Measurements from ENCODE around the gene SSTR3.
"Not testable (repeated sequence)": the region's sequence is repeated elsewhere in the genome, so short reads cannot be mapped to it uniquely, and the experiment has no call there.

Gene SSTR3

DNA sequence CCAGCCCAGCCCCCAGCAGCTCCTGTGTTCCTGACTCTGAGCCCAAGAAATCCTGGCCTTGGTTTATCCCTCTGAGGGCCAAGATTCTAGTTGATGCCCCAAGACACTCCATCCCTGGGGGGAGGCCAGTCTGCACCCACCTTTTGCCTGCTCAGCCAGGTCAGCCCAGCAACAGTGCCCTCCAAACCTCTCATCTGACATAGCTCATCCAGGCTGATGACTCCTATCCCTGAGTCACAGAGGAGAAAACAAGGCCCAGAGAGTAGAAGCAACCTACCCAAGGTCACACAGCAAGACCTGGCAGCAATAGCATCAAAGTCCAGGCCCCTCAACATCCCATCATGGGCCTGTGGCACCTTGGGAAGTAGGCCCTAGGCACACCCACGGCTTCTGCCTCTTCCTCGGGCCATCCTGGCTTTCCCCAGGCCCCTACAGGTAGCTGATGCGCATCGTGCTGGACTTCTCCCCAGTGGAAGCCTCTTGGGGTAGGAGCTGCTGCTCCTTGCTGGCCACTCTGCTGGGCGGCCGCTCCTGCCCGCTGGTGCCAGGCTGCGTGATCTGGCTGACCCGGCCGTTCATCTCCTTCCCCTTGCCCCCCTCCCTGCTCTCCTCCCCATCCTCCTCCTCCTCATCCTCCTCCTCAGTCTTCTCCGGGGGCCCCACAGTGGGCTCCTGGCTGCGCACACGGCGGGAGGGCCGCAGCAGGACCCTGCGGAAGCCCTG, 6.0 kb downstream of the SSTR3 start:
- TF ChIP-seq, protein P1, sequence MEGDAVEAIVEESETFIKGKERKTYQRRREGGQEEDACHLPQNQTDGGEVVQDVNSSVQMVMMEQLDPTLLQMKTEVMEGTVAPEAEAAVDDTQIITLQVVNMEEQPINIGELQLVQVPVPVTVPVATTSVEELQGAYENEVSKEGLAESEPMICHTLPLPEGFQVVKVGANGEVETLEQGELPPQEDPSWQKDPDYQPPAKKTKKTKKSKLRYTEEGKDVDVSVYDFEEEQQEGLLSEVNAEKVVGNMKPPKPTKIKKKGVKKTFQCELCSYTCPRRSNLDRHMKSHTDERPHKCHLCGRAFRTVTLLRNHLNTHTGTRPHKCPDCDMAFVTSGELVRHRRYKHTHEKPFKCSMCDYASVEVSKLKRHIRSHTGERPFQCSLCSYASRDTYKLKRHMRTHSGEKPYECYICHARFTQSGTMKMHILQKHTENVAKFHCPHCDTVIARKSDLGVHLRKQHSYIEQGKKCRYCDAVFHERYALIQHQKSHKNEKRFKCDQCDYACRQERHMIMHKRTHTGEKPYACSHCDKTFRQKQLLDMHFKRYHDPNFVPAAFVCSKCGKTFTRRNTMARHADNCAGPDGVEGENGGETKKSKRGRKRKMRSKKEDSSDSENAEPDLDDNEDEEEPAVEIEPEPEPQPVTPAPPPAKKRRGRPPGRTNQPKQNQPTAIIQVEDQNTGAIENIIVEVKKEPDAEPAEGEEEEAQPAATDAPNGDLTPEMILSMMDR (IDR thresholded peaks at IDR 0.05; ENCODE audit: borderline replicate concordance, insufficient read depth, low read depth, low read length): no peak

DNA sequence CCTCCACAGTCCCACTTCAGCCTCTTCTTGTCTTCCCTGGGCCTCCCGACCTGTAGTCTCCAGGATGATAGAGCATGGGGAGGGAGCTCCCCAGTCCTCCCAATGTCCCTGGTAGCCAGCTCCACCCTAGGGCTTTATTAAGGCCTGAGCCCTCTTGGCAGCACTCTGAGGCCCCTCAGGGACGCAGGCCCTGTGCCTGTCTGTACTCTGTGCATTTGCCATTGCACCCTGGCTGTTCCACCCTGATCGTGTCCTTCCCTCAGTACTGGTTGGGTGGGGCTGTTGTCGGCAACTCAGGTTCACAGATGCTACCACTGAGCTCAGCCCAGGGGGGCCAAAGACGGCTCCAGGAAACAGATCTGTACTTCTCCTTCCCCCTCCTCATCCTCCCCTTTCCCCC, 7.2 kb downstream of the SSTR3 start:
- TF ChIP-seq, protein P1 (IDR thresholded peaks at IDR 0.05; ENCODE audit: borderline replicate concordance, insufficient read depth, low read depth, low read length): no peak
- no peak overlapping the region for H3K4me3 ChIP-seq (ENCODE audit: low read depth, low read length)

More for the DNA sequence above, 6.0 kb downstream of the SSTR3 start:
- H3K4me3 ChIP-seq (ENCODE audit: low read depth, low read length): no peak overlapping the region

DNA sequence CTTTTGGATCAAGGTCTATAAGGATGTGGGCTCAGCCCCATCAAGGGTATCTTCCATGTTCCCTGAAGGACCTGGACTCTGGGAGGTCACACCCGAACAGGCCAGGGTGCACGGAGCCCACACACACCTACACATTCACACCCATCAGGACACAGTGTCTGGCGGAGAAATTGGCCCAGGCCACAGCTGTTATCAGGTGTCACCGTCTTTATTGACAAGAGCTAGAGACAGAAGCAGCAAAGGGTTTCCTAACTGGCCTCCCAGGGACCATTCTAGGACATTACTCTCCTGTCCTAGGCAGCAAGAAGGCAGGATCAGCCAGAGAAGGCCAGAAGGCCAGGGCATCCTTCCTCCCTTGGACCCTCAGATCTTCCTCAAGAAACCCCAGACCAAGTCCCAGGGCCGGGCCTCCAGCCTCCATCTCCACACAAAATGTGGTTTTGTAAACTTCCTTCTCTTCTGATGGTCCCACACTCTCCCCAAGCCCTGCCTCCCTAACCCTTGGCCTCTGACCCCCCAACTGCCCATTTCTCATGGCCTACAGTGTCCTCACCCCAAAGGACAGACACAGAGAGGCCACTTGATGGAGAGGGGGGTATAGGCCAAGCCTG, 8.1 kb downstream of the SSTR3 start:
- TF ChIP-seq, protein P1 (IDR thresholded peaks at IDR 0.05; ENCODE audit: borderline replicate concordance, insufficient read depth, low read depth, low read length): no peak

DNA sequence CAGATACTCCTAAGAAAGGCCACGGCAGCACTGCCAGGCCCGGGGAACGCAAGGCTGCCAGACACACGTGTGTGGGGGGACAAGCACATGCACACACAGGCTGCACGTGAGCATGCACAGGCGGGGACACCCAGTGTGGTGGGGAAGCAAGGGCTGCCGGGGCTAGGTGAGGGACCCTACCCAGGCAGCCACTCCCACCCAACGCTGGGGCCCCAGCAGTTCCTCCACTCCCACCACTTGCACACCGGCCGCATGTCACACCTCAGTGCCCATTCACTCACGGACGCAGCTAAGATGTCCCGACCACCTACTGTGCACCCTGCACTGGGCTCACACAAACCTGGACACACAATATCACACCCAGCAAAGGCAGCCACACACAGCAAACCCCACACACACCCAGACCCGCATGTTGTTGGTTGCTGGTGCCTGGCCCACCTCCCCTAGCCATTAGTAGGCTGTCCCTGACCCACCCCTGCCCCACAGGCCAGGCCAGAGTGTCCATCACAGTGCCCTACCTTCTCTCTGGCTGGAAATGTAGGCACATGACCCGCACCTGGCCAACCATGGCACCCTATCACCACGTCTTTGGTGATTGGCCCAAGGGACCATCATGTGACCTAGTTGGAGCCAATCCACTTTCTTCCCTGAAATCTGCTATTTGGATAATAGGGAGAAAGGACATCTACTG, 8.8 kb downstream of the SSTR3 start:
- no peak overlapping the region for H3K4me3 ChIP-seq (ENCODE audit: low read depth, low read length)
- TF ChIP-seq, protein P1 (IDR thresholded peaks at IDR 0.05; ENCODE audit: borderline replicate concordance, insufficient read depth, low read depth, low read length): no peak

More for the DNA sequence above, 8.1 kb downstream of the SSTR3 start:
- H3K4me3 ChIP-seq (ENCODE audit: low read depth, low read length): no peak overlapping the region

DNA sequence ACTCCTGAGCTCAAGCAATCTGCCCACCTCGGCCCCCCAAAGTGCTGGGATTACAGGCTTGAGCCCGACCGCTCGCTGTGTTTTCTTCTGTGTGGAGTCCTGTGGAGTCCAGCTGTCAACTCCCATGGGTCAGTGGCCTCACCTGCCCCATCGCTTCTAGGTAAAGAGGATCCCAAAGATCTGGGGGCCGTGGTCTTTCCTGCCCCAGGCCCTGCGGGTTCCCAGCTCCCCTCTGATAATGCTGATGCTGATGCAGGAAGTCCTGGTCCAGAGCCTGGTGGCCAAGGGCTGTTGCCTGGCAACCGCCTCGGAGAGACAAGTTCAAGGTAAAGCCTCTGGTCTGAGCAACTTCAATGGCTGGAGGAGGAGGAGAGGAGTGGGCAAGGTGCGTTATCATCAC, 9.6 kb downstream of the SSTR3 start:
- H3K4me3 ChIP-seq (ENCODE audit: low read depth, low read length): no peak overlapping the region
- TF ChIP-seq, protein P1 (IDR thresholded peaks at IDR 0.05; ENCODE audit: borderline replicate concordance, insufficient read depth, low read depth, low read length): no peak

DNA sequence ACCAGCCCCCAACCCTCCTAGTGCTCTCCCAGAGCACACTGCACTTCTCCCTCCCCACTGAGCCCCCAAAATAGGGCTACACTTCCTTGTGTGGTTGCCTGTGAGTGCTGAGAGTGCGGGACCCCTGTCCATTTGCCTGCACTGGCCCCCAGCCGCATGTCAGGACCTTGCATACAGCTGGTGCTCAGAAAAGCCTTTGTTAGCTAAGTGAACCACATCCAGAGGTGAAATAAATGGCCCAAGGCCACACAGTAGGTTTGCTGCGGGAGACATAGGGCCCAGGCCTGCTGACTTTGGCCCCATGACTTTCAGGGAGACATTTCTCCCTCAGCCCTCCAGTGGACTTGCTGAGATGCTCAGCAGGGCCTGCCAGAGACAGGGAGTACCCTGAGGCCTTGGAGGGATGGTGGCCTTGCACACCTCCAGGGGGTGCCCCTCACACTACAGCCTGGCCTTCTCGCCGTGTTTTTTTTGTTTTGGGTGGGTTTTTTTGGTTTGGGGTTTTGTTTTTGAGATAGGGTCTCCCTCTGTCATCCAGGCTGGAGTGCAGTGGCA, 10.2 kb downstream of the SSTR3 start:
- H3K4me3 ChIP-seq (ENCODE audit: low read depth, low read length): no peak overlapping the region
- TF ChIP-seq, protein P1 (IDR thresholded peaks at IDR 0.05; ENCODE audit: borderline replicate concordance, insufficient read depth, low read depth, low read length): no peak

DNA sequence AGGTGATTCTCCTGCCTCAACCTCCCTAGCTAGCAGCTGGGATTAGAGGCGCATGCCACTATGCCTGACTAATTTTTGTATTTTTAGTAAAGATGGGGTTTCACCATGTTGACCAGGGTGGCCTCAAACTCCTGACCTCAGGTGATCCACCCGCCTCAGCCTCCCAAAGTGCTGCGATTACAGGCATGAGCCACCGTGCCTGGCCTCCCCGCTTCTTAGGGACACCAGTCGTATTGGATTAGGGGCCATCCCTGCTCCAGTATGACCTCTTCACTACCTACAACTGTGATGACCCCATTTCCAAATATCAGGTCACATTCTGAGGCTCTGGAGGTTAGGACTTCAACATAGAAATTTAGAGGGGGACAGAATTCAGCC, 10.8 kb downstream of the SSTR3 start:
- H3K4me3 ChIP-seq (ENCODE audit: low read depth, low read length): not testable (repeated sequence)
